GM18499 (cell line): ENCODE data around the gene LMF1.

Experiments used
- ATAC-seq: cut with Tn5 transposase; IDR thresholded peaks from one replicate; pipeline ENCODE4 v1.9.1; 2021; ENCODE audit warnings: moderate number of reproducible peaks; ENCODE audit not compliant: insufficient read depth, unreplicated experiment

The LMF1 gene

DNA sequence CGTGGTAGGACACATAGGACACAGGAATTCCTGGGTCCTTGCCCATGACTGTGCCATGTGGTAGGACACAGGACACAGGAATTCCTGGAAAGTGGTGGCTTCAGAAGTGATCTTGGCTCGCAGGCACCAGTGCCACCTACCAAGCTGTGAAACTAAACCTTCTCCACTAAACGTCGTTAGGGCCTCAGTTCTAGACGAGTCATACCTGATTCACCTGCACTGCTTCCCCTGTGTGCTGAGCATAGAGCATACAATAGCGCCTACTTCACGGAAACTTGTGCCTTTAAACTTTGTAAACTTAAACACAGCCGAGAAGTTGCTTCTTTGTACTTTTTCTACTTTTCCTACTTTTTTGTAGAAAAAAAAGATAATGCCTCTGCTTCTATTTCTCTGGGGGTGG lies 15.6 kb upstream of the LMF1 start:
- ATAC-seq = no peak

DNA sequence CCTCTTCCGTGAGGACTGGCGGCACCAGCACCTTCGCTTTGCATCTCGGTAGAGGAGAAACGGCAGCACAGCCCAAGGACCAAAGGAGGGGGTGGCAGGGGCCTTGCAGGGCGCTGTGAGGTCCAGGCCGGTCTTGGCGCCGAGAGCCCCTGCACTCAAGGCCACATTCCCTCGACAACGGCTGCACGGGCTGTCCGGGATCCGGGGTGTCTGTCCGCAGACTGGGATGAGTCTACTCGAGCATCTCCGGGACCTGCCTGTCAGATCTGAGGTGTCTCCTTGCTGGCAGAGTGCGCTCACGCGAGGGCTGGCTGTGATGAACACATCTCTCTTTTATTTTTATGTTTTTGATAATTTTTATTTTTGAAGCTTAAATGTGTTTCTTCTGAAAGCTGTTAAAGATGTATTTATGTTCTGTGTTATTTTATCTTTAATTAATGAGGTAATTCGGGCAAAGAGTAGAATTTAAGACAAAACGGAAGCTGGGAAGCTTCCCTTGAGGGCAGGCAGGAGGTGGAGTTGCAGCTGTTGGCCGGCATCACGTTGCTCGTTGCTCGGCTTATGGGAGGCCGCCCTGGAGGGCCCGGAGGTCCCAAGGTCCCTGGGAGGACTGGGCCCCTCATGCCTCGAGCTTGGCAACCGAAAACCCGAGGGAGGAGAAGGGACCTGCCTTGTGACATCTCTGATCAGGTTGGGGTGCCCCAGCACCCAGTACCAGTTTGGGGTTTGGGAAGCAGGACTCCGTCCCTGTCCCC lies 15.0 kb upstream of the LMF1 start:
- ATAC-seq = no peak

DNA sequence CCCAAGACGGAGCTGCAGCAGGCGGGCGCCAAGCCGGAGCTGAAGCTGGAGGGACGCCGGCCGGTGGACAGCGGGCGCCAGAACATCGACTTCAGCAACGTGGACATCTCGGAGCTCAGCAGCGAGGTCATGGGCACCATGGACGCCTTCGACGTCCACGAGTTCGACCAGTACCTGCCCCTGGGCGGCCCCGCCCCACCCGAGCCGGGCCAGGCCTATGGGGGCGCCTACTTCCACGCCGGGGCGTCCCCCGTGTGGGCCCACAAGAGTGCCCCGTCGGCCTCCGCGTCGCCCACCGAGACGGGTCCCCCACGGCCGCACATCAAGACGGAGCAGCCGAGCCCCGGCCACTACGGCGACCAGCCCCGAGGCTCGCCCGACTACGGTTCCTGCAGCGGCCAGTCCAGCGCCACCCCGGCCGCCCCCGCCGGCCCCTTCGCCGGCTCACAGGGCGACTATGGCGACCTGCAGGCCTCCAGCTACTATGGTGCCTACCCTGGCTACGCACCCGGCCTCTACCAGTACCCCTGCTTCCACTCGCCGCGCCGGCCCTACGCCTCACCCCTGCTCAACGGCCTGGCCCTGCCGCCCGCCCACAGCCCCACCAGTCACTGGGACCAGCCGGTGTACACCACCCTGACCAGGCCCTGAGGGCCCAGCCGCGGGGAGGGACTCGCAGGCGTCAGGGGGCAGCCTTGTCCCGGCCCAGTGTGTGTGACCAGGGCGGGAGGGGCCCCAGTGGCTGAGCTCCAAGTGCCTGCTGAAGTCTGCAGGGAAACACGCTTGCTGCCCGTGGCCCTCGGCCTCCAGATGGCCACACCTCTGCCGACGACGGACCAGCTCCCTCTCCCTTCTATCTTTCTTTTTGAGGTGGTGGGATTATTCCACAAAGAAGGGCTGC lies 14.2 kb upstream of the LMF1 start:
- no peak for ATAC-seq

DNA sequence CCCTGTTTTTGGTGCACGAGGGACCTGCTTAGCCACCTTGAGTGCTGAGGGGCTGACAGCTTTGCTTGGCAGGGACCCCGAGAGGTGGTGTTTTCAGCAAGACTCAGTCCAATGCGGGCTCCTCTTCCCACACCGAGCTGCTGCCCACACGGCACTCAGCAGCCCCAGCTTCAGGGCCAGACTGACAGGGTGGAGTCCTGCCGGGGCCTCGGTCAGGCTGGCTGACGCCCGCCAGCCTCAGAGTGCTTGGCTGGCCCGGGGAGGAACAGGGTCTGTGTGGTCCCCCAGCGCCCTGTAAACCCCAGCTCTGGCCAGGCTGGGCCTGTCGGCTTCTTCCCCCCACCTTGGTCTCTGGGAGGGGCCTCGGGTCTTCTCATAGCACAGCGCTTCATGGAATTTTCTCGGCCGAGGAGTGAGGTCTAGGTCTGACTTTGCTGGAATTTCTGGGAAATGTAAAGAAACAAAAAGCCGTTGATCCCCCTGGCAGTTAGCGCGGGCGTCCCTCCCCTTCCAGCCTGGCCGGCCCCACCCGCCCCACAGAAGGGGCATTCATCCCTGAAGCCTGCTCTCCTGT lies 13.4 kb upstream of the LMF1 start:
- no peak for ATAC-seq

DNA sequence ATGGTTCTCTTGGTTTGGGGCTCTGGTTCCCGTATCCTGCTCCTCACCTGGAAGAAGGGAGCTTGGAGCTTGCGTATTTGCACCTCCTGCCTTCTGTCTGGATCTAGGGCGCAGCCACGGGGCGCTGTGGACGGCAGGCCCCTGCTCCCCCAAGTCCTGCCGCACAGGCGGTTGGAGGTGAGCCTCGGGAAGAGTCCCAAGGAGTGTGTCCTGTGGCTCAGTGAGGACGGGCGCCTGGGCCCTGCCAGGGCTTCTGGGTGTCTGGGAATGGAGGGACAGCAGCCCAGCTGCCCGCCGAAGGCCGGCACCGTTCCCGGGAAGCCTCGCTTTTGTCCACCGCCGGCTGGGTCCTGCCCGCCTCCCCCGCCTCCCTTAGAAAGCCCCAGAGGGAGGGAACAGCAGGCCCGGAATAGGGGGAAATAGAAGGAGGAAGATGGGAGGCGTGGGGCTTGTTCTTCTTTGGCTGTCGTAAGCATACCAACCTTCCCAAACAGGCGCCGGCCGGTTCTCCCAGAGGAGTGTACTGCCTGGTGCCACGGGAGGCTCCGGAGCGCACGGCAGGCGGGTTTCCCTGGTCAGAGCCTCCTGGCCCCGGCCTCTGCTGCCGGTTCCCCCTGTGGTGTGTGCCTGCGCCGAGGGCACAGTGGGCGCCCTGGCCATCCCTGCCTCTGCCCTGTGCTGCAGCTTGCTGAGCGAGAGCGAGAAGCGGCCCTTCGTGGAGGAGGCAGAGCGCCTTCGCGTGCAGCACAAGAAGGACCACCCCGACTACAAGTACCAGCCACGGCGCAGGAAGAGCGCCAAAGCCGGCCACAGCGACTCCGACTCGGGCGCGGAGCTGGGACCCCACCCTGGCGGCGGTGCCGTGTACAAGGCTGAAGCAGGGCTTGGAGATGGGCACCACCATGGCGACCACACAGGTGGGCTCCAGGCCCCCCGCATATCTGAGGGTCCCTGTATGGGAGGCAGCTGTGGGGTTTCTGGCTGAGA lies 12.6 kb upstream of the LMF1 start:
- ATAC-seq = no peak

DNA sequence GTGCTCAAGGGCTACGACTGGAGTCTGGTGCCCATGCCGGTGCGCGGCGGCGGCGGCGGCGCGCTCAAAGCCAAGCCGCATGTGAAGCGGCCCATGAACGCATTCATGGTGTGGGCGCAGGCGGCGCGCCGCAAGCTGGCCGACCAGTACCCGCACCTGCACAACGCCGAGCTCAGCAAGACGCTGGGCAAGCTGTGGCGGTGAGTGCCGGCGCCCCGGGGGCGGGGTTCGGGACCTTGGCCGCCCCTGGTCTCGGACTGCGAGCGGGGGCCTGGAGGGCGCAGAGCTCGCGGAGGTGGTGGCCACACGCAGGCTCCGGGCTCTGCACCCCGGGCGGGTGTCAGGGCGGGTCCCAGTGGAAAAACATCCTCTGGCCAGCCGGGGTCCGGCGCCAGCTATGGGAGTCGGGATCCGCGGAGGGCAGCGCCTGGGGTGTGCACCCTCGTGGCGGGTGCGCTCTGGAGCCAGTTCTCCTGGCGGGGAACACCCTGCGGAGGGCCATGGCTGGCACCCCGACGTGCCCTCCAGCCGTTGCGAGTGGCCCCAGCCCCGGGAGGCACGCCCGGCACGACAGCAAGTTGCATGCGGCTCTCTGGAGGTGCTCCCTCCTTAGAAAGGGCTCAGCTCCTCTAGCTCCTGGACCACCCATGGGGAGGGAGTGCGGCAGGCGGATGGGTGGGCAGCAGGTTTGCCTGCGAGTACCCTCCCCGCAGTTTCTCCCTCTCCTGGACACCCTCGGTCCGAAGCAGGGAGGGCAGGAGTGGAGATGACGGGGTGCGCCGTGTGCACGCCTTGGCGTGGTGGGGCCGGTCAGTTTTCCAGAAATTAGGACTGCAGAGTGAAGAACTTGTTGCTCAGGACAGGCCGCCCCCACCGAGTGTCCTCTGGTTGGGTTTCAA lies 11.6 kb upstream of the LMF1 start:
- no peak for ATAC-seq

DNA sequence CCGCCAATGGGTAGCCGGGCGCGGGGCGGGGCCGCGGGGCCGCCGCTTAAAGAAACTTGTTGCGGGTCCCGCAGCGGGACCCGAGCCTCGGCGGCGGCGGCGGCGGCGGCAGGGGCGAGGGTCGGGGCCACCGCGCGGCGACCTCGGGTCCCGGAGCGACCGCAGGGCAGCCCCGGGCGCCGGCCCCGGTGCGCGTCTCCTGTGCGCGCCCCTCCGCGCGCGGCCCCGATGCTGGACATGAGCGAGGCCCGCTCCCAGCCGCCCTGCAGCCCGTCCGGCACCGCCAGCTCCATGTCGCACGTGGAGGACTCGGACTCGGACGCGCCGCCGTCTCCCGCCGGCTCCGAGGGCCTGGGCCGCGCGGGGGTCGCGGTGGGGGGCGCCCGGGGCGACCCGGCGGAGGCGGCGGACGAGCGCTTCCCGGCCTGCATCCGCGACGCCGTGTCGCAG lies 10.9 kb upstream of the LMF1 start, which contains the start of gene SOX8:
Gene SOX8 (plus strand): TSS at position 76 of the 450 bp plus-strand sequence. CDS start 153 bp downstream, at position 229.
- no peak for ATAC-seq

DNA sequence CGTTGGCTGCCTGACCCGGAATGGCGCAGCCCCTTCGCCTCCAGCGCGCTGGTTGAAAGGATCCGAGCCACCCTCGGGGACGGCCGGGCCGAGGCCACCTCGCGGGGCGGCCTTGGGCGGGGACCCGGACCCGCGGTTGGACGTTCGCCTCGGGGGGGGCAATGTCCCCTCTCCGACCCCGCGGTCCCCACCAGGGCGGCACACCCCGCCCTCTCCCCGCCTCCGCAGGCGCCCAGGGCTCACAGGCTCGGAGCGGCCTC lies 9.7 kb upstream of the LMF1 start:
- ATAC-seq = no peak

DNA sequence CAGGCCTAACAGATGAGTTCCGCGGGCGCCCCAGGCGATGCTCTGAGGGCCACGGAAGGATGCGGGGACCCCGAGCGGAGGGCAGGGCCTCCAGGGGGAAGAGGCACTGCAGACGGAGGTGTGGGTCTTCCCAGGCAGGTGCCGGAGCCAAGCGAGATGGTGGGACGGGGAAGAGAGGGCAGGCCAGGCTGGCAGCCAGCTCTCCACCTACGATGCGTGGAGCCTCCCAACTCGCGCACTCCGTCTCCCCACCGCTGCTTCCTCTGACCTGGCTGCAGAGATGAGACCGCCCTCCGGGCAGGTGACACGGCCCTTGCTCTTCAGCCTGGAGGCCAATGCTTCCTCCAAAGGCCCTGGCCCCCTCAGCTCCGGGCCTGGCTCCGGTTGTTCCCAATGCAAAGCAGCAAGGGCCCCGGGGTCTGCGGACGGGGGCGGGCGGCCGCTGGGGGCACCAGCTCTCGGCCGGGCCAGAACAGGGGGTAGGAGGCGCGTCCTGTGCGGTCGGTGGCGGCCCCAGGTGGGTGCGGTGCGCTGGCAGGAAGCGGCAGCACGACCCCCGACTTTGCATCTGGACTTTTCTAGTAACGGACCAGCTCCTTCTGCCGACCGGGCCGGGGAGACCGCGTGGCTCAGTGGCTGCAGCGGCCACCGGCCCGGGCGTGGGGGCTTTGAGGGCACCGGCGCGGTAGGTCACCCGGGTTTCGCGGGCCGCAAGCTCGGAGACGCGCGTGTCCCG lies 9.2 kb upstream of the LMF1 start:
- no peak for ATAC-seq

DNA sequence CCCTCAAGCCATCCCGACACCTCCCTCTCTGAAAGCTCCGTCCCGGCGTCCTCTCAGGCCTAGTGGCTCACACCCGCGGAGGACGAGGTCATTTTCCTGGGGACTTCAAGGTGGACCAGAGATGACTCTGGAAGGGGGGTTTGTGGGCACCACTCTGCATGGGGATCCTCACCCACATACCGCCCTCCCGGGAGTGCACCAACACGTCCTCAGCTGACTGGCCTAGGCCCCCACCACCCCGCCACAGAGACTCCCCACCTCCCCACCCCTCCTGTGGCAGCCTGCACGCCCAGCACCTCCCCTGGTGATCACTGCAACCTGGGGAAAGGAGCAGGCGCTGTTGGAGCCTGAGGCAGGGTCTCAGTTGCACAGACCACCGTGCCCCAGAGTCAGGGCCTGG lies 8.4 kb upstream of the LMF1 start:
- no peak for ATAC-seq

DNA sequence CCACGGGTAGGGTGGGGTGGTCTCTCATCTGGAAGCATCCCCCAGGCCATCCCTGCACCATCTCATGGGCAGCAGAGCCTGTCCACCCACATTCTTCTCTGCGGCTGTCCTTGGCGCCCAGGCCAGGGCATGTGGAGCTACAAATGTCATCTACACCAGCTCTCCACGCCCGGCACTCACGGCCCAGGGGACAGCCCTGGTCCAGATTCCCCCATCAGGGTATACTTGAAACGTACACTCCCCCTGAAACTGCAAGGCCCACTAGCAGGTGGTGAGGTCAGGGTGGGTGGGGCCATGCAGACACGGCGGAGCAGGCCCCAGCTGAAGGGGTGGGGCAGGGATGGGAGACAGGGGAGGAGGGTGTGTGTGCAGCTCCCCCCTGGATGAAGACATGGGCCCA lies 7.6 kb upstream of the LMF1 start:
- ATAC-seq = no peak

DNA sequence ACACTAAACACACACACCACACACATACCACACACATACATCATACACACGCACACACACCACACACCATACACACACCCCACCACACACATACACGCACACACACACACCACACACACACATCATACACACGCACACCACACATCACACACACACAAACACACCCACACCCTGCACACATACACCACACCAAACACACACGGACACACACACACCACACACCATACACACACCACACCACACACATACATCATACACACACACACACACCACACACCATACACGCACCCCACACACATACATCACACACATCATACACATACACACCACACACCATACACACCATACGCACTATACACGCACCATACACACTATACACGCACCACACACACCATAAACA lies 7.1 kb upstream of the LMF1 start:
- no peak for ATAC-seq

DNA sequence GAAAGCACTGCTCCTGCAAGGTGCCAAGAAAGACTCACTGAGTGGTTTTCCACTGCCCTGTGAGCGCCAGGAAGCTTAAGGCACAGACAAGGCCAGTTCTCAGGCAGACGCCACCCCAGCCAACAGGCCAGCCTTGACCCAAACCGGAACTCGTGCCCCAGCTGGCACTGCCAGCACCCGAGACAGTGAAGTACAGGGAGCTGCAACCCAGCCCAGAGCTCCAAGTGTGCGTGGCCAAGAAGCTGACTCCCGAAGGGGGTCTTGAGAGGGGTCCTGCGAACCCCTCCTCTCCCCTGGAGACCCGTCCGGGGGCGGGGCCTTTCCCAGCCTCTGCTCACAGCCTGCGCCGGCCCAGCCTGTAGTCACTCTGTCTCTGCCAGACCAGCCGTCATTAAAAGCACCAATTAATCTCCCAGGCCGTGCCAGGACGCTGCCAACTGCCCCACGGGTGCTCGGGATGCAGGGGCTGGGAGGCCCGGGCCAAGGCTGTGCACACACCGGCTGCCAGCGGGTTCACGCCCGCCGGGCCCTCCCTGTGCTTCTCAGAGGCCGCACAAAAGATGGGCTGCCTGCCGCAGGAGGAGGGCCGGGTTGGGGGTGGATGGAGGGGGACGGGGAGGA lies 6.4 kb upstream of the LMF1 start:
- ATAC-seq = no peak

DNA sequence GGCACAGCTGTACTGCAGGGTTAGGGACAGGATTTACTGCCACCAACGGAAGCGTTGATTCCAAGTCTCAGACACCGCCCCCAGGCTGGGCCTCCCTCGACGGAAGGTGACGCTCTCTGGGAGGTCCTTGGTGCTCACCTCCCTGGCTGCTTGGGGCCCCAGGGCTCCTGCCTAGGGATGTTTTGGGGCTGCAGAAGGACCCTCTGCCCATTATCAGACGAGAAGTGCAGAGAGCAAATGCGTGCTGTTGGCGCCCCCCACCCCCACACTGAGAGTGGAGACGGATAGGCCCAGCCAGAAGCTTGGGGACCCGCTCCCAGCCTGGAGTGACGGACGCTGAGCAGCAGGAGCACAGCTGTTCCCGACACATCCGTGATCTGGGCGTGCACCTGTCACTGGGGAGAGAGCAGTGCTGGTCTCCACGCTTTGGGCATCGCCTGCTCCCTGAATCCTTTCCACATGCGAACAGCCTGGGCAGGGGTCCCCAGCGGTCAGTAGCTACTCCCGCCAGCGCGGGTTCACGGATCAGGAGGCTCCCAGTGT lies 5.7 kb upstream of the LMF1 start:
- no peak for ATAC-seq

DNA sequence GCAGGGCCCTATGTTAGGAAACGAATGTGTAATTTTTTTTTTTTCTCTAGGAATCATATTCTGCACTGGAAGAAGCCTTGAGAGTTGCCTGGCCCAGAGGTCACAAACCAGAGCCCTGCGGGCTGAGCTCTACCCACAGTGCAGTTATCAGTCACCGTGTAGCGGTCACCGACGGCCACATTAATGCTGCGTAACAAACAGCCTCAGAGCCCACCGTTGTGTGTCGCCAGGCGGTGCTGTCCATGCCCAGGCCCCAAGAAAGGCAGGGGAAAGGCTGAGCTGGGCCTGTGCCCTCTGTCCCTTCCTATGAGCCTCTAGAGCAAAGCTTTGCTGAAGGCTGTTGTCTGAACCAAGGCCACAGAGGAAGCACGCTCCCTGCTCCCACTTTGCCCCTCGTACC lies 4.5 kb upstream of the LMF1 start:
- ATAC-seq = no peak

DNA sequence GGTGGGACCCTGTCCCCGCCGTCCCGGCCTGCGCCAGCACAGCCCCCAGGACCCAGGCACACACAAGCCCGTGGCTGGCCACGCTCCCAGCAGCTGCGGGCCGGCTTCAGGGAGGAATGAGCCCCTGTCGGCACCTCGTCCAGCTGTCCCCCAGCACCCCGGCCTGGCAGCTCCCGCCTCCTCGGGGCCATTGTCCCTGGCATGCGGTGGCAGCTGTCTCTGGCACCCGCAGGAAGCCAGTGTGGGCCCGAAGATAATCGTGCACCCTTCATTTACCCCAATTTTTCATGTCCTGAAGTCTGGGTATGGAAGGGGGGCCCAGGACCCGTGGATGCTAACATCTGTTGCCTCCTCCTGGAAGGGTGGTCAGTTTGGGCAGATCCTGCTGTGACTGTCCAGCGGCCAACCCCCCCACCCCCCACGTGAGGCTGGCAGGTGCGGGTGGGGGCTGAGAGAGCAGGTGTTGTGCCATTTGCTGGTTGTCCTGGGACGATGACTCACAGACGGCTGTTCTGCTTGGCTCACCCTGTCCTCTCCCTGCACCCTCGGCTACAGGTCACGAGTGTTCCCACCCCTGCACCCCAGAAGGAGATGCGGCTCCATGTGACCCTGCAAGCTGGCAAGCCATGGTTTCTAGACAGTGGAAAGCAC lies 4.0 kb upstream of the LMF1 start:
- no peak for ATAC-seq

DNA sequence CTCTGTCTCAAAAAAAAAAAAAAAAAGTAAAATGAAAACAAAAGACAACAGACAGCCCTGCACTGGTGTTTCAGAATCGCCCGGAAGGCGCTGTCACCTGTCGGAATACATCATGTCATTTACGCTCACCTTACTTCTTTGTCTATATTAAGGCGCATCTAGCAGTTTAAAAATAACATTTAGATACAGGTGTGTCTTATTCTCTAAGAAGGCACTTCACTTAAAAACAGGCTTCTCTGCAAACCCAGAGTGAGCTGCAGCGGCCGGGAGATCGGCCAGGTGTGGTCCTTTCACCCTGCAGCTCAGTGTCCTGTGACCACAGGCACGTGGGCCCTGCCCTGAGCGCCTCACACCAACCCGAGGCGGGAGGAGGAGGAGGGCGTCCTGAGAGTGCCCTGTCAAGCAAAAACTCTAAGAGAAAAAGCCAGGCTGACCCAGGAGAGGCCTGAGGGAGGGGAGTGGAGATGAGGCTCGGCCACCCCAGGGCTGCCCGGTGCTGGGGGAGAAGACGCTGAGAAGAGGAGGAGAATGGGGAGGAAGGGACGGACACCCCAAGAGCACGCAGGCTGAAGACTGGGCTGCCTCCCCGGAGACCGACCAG lies 3.3 kb upstream of the LMF1 start:
- ATAC-seq = no peak
